Measurements from ENCODE around the gene CLCC1.
A peak's percentile ranks its signal among the peaks of the same experiment; 100 is the strongest.
"Not testable (repeated sequence)": the region's sequence is repeated elsewhere in the genome, so short reads cannot be mapped to it uniquely, and the experiment has no call there.

Gene CLCC1, protein sequence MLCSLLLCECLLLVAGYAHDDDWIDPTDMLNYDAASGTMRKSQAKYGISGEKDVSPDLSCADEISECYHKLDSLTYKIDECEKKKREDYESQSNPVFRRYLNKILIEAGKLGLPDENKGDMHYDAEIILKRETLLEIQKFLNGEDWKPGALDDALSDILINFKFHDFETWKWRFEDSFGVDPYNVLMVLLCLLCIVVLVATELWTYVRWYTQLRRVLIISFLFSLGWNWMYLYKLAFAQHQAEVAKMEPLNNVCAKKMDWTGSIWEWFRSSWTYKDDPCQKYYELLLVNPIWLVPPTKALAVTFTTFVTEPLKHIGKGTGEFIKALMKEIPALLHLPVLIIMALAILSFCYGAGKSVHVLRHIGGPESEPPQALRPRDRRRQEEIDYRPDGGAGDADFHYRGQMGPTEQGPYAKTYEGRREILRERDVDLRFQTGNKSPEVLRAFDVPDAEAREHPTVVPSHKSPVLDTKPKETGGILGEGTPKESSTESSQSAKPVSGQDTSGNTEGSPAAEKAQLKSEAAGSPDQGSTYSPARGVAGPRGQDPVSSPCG

DNA sequence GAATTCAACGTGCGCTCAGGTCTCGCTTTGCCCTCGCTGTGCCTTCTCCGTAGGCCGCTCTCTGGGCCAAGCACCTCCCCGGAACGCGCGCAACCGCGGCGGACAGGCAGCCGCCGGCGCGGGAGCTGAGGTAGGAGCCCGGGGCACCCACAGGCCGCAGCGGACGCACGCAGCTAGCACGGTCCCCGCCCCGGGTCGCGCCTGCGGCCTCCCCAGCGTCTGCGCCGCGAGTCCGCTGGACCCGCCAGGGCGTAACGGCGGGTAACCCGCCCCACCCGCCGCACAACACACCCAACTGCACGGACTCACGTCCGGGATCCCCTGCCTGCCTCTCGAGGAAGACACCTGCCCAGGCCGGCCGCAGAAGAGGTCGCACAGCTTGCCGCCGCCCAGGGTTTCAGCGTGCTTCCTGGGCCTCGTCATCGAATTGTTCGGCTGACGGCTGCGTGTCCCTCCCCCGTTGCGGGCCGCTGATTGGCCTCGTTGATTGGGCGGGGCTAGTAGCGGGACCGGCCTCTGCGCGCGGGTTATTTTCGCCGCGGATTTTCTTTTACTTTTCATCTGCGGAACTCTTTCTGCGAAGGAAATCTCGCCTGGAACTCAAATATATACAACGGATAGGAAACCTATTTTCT lies at the start of gene CLCC1:
Gene CLCC1 (minus strand): TSS at position 433 of the 635 bp plus-strand sequence. CDS start 13,047 bp downstream, outside the sequence.
- DNase-seq (ENCODE audit: low spot score): peak; percentile 87

DNA sequence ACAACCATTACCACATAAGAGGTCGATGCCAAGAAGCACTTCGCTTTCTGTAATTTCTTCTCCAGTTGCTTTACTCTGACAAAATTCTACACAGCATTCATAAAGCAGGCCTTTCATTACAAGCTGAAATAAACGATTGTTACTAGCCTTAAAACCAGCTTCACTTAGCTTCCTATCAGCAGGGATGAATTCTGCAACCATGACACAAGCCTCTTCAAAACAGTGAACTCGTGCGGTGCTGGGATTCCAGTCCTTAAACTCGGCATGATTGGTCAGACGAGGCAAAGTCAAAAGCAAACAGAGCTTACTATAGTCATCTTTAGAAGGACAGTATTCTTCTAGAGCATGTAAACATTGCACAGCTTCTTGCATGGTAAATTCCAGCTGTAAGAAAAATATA lies 48.1 kb upstream of the CLCC1 start:
- no peak for DNase-seq (ENCODE audit: low spot score)

DNA sequence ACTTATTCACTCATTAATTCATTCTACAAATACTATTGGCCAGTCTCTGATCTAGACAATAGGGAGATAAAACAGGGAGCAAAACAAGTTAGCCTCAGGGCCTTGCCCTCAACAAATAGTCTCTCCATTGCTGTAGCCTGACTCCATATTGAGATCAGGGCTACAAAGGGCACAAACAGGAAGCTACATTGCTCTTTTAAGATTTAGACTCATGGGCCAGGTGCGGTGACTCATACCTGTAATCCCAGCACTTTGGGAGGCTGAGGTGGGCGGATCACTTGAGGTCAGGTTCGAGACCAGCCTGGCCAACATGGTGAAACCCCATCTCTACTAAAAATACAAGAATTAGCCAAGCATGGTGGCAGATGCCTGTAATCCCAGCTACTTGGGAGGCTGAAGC lies 33.3 kb upstream of the CLCC1 start:
- not testable (repeated sequence) for DNase-seq (ENCODE audit: low spot score)

DNA sequence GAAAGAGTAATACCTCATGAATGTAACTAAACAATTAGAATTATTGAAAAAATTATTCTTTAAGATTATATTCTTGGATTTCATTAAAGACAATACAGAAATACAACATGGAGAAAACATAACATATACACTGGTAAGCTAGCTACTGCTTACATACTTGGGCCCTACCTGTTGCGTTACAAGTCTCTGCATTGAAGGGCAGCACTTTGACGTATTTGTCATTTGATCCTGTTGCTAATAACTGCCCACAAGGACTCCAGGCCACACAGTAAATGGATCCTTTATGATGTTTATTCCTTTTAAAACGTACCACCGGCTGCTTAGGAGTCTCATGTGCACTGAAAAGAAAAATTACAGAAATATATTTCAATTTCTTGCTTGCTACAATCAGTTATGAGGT lies 19.8 kb upstream of the CLCC1 start:
- DNase-seq (ENCODE audit: low spot score): no peak

DNA sequence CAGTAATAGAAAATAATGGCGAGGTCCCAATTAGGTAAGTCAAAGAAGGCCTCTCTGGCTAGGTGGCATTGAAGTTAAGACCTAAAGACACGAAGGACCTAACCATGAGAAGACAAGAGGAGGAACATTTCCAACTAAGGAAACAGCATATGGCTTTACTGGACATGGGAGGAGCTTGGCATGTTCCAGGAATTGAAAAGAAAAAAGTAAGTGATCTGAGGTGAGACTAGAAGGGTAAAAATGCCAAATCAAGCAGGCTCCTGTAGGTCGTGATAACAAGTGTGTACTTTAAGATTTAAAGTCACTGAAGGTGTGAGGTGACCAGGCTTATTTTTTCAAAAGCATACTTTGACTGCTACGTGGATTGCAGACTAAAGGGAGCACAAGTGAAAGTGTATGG lies 13.4 kb upstream of the CLCC1 start:
- no peak for DNase-seq (ENCODE audit: low spot score)

DNA sequence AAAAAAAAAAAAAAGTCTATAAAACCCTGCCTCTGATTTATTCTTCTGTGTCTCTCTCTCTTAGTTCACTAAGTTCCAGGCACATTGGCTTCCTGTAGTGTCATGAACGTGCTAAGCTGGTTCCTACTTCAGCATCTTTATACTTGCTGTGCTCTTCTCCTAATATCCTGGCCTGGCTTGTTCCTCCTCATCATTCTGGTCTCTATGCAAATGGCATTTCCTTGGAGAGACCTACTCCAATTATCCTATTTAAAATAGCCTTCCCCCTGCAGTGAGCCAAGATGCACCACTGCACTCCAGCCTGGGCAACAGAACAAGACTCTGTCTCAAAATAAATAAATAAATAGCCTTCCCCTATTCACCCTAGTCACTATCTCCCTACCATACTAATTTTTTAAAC lies 9.7 kb upstream of the CLCC1 start:
- DNase-seq (ENCODE audit: low spot score): no peak

DNA sequence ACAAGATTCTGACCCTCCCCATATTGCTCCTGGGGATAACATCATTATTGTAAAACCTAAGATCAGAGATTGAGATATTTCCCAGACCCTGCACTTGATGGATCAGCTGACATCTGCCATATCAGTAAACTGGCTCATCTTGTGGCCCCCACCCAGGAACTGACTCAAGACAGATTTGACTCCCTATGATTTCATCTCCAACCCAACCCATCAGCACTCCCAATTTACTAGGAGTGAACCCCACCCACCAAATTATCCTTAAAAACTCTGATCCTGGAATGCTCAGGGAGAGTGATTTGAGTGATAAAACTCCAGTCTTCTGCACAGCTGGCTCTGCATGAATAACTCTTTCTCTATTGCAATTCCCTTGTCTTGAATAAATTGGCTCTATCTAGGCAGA lies 6.1 kb upstream of the CLCC1 start:
- DNase-seq (ENCODE audit: low spot score): no peak

DNA sequence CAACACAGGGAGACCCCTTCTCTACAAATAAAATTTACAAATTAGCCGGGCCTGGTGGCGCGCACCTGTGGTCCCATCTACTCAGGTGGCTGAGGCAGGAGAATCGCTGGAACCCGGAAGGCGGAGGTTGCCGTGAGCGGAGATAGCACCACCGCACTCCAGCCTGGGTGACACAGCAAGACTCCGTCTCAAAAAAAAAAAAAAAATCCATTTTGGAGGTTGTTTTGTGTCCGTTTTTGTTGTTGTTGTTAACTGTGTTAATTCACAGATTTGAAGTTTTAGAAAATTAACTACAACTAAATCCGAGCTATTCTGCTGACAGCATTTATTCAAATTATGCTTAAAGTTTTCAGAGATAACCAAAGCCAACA lies 618 bp downstream of the CLCC1 start:
- no peak for DNase-seq (ENCODE audit: low spot score)

DNA sequence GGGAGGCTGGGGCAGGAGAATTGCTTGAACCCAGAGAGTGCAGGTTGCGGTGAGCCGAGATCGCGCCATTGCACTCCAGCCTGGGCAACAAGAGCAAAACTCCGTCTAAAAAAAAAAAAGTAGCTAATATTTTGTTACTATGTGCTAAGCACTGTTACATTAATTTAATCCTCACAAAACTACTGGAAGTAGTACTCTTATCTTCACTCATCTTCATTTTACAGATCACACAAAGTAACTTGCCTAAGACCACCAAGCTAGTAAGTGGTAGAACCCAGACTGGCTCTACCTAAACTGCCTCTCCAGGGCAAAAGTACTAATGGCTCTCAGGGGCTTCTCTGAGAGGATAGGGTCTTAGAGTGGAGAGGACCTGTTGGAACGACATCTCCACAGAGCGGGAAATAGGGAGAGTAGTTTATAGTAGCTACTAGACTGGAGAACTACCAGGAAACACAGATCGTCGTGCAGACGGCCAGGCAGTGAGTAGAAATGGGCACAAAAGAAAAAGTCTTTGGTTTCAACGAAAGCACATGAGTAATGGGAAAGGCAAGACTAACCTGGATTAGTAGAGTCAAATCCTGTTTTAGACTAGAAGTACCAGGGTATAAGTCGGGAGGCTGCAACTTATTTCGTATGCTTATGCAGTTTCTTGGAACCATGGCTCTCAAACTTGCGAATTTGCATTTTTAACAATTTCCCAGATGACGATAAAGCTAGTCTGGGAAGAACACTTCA lies 1.4 kb downstream of the CLCC1 start:
- DNase-seq (ENCODE audit: low spot score): no peak

DNA sequence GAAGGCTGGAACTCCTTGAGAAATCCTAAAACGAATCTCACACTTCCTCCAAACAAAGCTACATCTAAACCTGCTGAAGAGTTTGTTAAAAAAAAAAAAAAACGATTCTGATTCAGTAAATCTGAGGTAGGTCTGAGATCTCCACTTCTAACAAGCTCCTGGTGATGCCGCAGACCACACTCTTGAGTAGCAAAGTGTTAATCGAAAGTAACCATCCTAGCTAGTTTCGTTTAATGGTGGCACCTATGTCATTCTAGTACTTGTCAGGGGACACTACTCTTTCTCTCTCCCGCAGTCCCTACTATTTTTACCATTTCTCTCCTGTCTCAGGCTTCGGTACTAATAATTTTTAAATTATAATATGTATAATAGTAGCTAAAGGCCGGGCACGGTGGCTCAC lies 2.1 kb downstream of the CLCC1 start:
- no peak for DNase-seq (ENCODE audit: low spot score)

DNA sequence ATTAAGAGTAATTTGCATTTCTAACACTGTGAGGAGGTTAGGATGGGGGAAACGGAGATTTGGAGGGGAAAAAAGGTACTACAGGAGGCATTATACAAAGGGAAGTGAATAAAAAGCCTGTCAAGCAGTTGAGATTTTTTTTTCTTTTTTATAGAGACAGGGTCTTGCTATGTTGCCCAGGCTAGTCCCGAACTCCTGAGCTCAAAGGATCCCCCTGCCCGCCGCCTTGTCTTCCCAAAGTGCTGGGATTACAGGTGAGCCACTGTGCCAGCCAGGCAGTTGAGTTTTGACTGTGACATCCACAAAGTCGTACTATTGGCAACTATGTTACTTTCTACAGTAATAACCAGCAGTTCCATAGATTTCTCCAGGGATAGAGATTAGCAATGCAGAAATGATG lies 2.6 kb downstream of the CLCC1 start:
- no peak for DNase-seq (ENCODE audit: low spot score)

DNA sequence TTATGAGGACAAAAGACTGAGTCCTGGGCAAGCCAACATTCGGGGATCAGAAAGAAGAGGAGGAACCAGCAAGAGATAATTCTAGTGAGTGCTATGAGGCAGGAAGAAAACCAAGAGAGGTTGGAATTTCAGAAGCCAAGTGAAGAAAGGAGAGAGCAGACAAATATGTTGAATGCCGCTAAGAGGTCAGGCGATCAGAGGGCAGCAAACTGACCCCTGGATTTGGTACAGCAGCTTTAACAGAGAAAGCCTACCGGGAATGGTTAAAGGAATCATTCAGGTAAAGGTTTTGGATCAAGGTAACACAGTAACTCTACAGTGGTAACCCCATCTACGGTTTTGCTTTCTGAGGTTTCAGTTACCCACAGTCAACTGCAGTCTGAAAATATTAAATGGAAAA lies 5.4 kb downstream of the CLCC1 start:
- DNase-seq (ENCODE audit: low spot score): no peak

DNA sequence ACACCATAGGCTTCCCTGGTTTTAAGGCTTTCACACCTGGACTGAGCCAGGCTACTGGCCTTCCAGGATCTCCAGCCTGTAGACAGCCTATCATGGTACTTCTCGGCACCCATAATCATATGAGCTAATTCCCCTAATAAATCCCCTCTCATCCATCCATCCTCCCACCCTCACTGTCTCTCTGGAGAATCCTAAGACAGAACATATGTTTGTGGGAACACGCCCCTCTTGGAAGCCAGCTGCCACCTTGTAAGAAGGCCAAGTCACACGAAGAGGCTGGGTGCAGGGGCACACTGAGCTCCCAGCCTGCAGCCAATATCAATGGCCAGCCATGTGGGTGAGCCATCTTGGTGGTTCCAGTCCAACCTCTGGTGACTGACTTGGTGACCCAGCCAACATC lies 7.4 kb downstream of the CLCC1 start:
- no peak for DNase-seq (ENCODE audit: low spot score)

DNA sequence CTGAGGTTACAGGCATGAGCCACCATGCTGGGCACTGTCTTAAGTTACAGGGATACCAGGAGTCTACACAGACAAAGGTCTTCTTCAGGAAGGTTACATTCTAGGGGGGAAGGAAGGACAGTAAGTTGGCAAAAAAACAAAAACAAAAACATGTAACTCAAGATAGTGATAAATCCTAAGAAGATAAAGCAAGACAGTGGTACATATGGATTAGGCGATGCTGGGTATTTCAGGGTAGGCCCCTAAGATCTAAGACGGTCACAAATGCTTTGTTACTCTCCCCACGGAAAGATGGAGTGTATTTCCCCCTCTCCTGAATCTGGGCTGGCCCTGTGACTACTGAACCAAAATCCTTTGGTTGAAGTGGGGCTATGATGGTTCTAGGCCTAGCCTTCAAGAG lies 8.2 kb downstream of the CLCC1 start:
- no peak for DNase-seq (ENCODE audit: low spot score)

DNA sequence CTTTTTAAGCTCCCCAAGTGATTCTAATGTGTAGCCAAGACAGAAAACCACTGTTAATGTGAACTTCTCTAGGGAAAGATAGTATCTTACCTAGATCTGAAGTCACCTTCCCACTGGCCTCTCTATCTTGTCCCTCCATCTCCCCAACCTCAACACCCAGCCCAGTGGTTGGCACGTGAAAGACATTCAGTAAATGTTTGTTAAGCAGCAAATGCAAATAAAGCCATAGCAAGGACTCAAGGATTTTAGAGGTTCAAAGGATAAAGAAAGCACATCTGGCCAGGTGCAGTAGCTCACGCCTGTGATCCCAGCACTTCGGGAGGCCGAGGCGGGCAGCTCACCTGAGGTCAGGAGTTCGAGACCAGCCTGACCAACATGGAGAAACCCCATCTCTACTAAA lies 9.8 kb downstream of the CLCC1 start:
- DNase-seq (ENCODE audit: low spot score): no peak

DNA sequence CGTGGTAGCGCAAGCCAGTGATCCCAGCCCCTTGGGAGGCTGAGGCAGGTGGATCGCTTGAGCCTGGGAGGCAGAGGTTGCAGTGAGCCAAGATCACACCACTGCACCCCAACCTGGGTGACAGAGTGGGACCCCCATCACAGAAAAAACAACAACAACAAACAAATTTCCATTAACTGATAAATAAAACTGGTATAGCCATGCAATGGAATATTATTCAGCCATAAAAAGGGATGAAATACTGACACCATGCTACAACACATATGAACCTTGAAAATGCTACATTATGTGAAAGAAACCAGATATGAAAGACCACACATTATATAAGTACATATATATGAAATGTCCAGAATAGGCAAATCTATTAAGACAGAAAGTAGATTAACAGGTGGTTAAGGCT lies 12.0 kb downstream of the CLCC1 start:
- no peak for DNase-seq (ENCODE audit: low spot score)

DNA sequence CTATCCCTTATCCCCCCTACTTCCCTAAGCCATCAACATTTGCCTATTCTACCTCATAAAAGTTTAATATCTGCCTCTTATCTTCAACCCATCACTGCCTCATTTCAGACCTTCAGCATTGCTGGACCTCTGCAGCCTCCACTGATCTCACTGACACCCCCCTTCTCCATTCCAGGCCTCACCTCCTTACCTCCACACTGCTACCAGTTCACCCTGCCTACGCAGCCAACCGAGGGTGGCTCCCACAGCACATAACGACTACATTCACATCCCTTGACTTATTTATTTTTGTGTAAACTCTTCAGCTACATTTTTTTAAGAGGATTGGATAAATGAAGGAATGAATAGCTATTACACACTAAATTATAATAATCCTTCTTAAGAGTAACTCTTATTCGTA lies 14.2 kb downstream of the CLCC1 start:
- no peak for DNase-seq (ENCODE audit: low spot score)

DNA sequence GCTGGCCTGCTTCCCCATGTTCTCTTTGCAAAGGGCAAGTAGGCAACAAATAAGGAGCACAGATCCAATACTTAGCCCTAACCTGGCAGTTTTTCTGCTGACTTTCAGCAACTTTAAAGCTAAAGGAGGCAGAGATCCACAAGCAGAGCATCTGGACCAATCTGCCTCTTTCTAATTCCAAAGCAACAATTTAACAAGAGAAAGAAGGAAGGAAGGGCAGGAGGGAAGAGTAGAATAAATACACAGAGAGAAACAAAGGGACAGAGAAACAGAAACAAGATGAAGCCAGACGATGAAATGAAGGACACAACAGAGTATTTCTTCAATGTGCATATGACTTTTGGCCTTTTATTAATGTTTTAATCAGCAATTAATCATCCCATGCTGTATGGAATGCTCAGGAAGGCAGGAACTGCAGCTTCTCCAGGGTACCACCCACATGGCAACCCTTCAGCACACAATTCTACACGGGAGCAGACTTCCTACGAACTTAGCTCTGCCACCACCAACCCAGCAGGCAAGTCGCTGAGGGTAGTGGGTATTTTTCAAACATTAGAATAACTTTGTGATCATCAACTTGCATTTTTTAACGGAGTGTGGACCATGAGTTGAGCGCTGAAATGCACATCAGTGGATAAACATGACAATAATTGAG lies 15.3 kb downstream of the CLCC1 start:
- DNase-seq (ENCODE audit: low spot score): peak; percentile 3

DNA sequence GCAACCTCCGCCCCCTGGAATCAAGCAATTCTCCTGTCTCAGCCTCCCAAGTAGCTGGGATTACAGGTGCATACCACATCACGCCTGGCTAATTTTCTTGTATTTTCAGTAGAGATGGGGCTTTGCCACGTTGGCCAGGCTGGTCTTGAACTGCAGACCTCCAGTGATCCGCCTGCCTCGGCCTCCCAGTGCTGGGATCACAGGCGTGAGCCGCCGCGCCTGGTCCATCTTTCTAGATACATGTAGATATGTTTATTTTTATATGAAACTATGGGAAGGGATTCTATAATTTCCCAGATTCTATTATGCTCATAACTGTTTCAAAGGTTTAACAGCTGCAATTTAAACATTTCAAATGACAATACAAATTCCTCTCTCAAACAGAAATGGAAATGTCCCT lies 27.1 kb downstream of the CLCC1 start:
- no peak for DNase-seq (ENCODE audit: low spot score)

DNA sequence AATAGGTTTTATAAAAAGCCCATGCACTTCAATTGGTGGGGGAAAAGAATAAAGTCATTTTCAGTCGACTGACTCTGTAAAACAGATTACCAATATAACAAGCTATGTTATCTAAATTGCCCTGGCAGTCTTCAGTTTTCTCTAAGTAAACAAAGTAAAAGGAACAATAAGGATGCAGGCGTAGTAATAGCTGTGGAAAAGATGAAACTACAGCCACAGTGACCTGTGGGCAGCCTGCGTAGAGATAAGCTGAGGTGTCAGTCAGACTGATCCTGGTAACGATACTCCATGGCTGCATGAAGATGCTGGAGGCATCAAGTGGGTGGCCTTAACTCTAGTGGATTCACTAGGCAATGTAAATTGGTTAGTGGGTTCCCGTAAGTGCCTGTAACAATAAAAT lies 29.3 kb downstream of the CLCC1 start:
- DNase-seq (ENCODE audit: low spot score): no peak

DNA sequence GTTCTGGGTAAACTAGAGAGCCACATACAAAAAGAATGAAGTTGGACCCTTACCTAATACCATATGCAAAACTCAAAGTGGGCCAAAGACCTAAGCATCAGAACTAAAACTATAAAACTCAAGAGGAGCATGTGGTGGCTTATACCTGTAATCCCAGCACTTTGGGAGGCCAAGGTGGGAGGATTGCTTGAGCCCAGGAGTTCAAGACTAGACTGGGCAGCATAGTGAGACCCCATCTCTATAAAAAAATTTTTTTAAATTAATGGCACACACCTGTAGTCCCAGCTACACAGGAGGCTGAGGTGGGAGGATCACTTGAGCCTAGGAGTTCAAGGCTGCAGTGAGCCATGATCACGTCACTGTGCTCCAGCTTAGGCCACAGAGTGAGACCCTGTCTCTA lies 35.7 kb downstream of the CLCC1 start:
- DNase-seq (ENCODE audit: low spot score): not testable (repeated sequence)

DNA sequence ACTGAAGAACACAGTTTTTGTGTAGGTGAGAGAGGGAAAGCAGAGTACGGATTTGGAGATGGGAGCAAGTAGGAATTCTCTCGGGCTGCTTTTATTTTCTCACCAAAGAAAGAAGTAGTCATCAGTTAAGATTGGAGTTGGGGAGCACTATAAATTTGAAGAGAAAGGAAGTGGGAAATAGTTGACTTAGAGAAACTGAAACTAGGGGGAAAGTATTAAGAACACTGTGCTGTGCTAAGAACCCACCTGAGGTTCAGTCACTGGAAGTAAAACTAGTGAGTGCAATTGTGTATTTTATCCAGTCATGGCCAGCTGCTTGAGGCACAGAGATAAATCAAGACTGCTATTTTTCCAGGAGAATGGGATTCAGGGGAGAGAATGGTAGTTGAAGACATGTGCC lies 37.4 kb downstream of the CLCC1 start:
- no peak for DNase-seq (ENCODE audit: low spot score)

Data from kidney capillary endothelial cell (primary cell).